Epithelial cell of prostate (primary cell): ENCODE data around the gene FZD10.
A peak's percentile ranks its signal among the peaks of the same experiment; 100 is the strongest.

ENCODE experiments used
- DNase-seq: peaks from one replicate; pipeline ENCODE4 v3.0.0-alpha.2; 2011; ENCODE audit warnings: low read depth, low spot score
- H3K27ac ChIP-seq: fragments of 450-650 bp; 2 replicates; pipeline ENCODE4 v1.5.1; 2017; ENCODE audit warnings: mild to moderate bottlenecking

FZD10 gene

DNA sequence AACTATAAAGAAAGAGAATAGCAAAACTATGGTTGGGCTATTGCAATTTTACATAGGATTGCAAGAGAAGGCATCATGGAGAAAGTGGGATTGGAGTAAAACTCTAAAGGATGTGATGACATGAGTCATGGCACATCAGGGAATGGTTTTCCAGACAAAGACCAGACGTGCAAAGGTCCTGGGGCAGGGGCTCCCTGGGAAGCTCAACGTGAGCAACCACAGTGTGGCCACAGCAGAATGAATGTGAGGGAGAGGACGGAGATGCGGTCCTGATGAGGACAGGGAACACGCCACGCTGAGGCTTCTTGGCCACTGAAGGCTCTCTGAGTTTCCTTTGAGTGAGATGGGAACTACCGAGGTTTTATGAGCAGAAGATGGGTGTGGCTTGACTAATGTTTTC lies 38.2 kb downstream of the FZD10 start:
- no peak overlapping the region for H3K27ac ChIP-seq
- DNase-seq, result no peak

DNA sequence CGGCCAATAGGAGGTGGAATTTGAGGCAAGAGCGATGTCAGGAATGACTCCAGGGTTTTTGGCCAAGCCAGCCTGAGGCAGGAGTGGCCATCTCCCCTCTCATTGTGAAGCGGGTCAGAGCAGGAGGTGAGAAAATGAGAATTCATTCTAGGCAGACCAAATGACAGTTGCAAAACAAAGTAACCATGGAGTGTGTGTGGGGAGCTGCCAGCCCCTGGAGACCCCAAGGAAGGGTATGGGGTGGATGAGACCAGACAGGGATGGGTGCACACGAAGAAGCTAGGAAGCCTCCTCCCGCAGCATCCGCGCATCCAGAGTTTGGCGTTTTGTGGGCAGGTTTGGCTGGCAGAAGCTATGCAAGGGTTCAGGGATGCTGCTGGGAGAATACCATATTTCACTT lies 38.8 kb downstream of the FZD10 start:
- no peak overlapping the region for H3K27ac ChIP-seq
- no peak for DNase-seq

DNA sequence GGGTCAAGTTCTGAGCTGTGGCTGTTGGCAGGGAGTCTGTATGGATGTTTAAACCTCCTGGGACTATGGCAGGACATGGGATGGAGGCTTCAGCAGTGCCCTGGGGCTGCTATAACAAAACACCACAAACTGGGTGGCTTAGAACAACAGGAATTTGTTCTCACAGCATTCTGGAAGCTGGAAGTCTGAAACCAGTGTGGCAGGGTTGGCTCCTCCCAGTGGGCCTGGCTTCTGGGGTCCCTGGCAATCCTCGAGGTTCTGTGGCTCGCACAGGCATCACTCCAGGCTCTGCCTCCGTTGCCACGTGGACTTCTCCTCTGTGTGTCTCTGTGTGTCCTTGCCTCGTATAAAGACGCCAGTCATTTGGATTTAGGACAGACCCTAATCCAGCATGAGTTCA lies 39.9 kb downstream of the FZD10 start:
- no peak for DNase-seq
- no peak overlapping the region for H3K27ac ChIP-seq

DNA sequence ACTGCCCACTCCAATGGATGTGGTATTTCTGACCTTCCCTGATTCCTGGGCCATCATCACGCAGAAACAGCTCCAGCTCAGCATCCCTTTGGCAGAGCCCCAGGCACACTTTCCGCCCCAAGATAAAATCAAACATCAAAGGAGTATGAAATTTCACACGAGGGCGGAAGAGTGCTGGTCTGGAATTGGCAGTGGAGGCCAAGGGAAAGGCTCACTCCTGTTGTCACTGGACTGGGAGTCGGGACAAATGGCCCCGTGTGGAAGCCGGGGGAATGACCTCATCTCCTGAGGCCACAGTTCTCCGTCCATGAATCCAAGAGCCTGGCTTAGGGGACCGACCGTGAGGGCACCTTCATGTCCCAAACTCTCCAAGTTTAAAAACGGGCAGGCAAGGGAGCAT lies 40.9 kb downstream of the FZD10 start:
- H3K27ac ChIP-seq, result no peak overlapping the region
- DNase-seq, result no peak

DNA sequence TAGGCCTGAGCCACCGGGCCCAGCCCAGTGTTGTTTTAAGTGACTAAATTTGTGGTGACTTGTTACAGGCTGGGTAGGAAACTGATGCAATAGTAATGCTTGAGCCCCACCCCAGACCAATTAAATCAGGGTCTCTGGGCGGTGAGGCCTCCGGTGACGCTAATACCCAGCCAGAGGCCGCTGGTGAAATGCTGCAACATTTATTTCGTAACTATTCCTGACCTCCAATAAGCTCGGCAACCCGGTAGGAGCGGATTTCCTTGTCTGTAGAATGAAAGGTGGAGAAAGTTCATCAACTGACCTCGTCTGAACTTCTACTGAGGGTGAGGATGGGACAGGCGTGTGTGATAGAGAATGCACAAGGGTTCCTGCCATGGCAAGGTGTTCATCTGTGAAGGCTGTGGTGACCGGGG lies 42.3 kb downstream of the FZD10 start:
- no peak overlapping the region for H3K27ac ChIP-seq
- no peak for DNase-seq

DNA sequence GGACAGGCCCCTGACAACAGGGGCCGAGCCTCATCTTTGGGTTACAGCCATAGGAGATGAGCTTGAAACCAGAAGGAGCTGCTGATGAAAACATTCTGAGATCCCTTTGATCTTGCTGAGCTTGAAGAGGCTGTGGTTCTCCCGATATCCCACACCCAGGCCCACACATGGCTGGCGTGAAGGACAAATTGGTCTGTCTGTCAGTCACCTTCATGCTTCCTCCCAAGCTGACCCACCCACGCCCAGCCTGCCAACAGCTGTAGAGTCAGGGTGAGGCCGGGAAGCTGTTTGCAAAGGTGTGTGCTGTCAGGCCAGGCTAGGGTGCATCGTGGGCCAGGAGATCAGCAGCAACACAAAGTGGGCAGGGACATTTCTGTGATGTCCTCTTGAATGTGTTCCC lies 43.2 kb downstream of the FZD10 start:
- no peak overlapping the region for H3K27ac ChIP-seq
- no peak for DNase-seq

DNA sequence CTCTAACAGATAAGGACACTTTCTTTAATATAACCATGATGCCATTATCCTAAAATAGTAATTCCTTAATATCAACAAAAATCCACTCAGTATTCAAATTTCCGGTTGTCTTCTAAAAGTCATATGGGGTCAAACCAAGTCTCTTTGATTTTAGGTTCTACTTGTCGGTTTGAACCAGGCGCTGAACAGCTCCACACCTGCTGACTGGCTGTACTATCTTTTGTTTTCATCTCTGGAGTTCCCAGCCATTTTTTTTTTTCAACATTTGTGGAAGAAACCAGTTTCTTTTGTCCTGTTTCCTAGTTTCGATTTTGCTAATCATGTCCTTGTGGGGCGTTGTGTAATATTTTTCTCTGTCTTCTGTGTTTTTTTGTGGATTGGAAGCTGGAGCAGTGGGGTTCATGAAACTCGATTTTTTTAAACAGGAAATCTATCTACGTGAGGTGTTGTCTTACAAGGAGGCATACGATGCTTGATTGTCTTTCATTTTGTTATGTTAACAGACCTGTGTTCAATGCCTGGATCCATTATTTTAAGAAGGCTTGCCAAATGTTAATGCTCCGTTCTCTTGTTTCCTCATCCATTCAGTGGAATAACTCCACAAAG lies 50.2 kb downstream of the FZD10 start:
- no peak for DNase-seq
- H3K27ac ChIP-seq, result no peak overlapping the region

DNA sequence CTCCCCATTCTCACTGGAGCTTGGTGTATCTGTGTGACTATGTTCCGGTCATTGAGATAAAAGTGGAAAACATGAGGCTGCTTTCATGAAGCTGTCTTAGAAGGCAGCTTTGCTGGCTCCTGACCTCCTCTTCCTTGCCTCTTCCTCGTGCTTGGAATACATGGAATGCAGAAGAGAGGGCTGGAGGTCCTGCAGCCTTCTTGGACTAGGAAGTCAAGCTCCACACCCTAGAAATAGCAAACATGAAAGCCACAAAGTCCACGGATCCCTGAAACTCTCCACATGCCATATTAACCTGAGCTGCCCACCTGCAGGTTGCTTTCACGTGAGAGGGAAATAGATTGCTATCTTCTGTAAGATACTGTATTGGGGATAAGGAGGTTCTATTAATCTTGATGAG lies 51.0 kb downstream of the FZD10 start:
- no peak overlapping the region for H3K27ac ChIP-seq
- DNase-seq, result no peak

DNA sequence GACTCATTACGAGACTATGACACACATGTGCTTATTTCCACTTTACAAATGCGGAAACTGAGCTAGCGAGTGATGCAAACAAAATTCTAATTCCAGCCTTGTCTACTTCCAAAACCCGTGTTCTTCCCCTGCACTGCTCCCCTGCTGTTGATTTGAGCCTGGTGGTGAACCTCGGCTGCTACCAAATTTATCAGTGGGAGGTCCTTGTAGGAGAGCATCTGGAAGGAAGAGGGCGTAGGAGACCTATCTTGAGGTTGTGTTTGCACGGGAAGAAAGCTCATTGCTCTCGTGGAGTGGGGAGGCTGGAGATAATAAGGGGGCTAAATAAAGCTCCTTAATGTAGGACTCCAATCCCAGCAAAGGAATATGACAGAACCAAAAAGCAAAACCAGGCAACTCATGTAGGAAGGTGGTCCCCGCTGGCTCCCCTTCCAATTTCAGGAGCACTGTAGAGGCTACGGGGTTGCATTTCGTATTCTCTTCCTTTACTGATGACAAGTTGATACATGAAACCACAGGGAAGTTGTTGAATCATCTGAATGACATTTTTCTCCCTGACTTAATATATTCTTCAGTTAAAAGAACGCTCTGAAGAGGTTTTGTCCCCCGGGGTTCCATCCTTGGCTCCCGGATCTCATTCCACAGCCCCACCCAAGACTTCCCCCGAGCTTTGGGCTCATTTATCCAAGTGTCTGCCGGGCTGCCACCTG lies 52.6 kb downstream of the FZD10 start:
- DNase-seq, result no peak
- peak overlapping the region; percentile 32 for H3K27ac ChIP-seq
